SK-N-DZ (cell line): Measurements from ENCODE around the gene LCN15.
"Not testable (repeated sequence)": the region's sequence is repeated elsewhere in the genome, so short reads cannot be mapped to it uniquely, and the experiment has no call there.

ENCODE experiments used
- DNase-seq: peaks from one replicate; pipeline ENCODE4 v3.0.0-alpha.2; 2015; ENCODE audit warnings: low spot score

Gene LCN15

DNA sequence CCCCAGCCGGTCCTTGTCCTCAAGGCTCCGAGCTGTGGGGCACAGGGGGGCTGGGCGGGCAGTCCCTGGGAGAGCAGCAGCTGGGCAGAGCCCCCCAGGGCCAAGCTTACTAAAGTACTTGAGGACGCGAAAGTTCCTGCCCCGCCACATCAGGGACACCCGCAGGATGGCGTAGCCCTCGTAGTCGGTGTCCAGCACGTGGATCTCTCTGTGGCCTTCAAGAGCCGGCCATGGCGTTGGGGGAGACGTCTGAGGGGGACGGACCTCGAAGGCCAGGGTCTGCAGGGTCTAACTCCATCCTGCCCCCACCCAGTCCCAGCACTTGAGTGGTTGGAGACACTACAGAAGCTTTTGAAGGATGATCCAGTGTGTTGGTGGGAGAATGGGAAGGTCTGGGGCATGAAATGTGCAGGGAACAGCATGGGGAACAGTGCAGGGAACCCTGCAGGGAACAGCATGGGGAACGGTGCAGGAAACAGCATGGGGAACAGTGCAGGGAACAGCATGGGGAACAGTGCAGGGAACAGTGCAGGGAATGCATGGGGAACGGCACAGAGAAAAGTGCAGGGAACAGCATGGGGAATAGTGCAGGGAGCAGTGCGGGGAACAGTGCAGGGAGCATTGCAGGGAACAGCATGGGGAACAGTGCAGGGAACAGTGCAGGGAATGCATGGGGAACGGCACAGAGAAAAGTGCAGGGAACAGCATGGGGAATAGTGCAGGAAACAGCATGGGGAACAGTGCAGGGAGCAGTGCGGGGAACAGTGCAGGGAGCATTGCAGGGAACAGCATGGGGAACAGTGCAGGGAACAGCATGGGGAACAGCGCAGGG, 8.8 kb downstream of the LCN15 start:
- DNase-seq: not testable (repeated sequence)

GRCh38 chr9:136754626-136755301, 9.6 kb downstream of the LCN15 start:
- no peak for DNase-seq

DNA sequence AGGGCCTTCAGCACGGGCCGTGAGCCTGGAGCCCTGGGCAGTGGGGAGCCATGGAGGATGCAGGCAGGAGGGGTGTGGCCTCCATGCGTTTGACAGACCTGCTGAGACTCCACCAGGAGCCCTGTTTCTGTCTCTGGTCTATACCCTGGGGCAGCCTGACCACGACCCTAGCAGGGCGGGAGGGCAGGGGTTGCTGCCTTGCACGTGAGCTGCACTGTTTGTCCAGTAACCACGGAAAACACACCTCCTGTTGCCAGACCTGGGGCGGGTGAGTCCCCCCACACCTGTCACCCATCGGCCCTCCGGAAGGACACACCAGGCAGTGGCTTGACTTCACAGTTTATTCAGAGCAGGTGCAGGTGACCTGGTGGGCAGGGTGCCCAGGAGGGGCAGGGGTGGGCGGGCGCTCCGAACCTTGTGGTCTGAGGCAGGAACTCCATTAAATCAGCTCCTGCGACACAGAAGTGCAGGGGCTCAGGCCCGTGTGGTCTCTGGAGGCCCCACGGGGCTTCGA, 10.2 kb downstream of the LCN15 start:
- no peak for DNase-seq

GRCh38 chr9:136753371-136754058, 10.8 kb downstream of the LCN15 start:
- DNase-seq: no peak

- DNase-seq: no peak
These were observed 12.5 kb downstream of the LCN15 start for GRCh38 chr9:136751814-136752213.

GRCh38 chr9:136751244-136751643, 13.1 kb downstream of the LCN15 start:
- DNase-seq: no peak

GRCh38 chr9:136750526-136750925, 13.8 kb downstream of the LCN15 start:
- no peak for DNase-seq

DNA sequence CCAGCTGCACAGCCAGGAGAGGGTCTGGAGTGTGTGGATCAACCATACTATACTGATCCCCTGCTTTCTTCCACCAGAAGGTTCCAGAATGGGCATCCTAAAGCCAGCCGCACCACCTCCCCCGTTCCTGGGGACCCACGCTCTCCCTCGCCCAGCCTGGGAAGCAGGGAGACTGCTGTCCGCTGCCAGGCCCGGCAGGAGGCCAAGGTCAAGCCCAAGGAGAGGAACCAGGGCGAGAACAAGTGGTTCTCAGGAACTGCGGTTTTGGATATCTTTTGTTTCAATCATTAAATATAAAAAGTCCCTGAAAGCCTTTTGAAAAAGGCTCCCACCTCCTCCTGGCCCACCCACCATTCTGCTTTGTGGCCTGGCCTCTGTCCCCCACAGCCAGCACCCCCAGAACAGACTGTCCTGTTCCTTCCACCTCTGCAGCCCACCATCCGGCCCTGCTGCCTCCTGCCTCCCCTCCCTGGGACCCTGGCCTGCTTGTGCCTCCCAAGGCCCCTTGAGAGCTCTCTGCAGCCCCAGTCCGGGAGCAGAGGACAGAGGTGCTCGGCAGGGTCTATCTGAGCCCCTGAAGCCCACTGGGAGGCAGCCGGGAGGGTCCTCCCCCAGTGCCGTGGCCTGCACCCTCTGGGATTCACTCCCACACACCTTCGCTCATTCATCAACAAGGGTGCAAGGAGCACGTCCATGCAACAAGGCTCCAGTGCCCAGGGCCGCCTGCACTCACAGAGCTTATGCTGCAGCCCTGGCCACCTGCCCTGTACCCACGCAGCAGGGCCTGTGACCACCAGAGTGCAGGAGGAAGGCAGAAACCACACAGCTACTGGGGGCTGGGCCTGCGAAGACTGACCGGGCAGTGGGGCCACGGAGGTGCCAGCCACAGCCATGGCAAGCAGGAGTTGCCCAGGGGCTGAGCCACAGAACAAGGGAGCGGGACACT, 15.4 kb downstream of the LCN15 start:
- DNase-seq: no peak

- DNase-seq: no peak
These were observed 16.1 kb downstream of the LCN15 start, which contains the start of gene LCN6 for GRCh38 chr9:136748201-136748600. Gene LCN6 (minus strand): TSS chr9:136748525. CDS start chr9:136748483, 42 bp downstream.

DNA sequence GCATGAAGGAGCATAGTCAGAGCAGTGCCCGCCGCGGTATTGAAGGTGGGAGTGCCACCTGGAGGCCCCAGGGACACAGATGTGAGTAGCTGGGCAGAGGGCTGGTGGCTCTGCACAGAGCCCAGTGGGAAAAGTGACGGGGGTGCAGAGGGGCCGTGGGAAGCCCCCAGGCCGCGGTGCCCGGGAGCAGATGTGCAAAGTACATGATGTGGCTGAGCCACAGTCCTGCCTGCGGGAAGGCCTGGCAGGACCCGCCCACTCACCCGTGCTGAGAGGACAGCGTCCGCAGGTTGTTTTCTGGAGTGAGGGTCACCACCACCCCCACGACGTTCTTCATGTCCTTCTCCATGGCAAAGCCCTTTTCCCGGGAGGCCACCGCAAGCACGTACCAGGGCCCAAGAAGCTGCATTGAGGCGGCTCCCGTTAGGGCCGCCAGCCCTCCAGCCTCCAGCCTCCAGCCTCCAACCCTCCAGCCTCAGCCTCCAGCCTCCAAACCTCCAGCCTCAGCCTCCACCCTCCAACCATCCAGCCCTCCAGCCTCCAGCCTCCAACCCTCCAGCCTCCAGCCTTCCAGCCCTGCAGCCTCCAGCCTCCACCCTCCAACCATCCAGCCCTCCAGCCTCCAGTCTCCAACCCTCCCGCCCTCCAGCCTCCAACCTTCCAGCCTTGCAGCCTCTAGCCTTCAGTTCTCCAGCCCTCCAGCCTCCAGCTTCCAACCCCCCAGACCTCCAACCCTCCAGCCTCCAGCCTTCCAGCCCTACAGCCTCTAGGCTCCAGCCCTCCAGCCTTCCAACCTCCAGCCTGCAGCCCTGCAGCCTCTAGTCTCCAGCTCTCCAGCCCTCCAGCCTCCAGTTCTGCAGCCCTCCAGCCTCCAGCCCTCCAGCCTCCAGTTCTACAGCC, 16.9 kb downstream of the LCN15 start:
- DNase-seq: no peak

GRCh38 chr9:136746621-136747020, 17.7 kb downstream of the LCN15 start:
- DNase-seq: no peak

- DNase-seq: no peak
These were observed 18.2 kb downstream of the LCN15 start for GRCh38 chr9:136746155-136746490.

GRCh38 chr9:136745389-136746154, 18.7 kb downstream of the LCN15 start:
- no peak for DNase-seq

- DNase-seq: no peak
These were observed 19.5 kb downstream of the LCN15 start for GRCh38 chr9:136744773-136745172.

DNA sequence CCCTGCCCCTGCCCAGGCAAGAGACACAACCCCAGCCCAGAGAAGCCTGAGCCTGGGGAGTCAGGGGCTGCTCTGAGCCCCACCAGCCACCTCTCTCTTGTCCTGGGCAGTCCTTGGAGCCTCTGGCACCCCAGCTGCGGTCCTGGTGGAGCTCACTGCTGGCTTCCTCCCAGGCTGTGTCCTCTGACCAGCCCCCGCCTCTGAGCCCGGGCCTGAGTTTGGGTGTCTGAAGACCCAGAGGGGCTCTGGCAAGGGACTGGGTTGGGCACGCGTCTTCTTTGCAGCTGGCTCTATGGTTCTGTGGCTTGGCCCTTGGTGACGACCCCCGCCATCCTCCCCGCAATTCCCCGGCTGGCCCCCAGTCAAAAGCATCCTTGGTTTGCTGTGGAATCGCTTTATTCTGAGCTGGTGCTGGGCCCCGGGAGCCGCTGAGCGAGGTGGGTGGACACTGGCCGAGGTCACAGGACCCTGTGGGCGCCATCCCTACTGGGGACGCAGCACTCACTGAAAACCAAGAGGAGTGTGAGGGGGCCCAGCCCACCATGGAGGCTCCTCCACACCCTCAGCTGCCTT, 20.6 kb downstream of the LCN15 start:
- no peak for DNase-seq

GRCh38 chr9:136742591-136743391, 21.5 kb downstream of the LCN15 start, which contains the start of gene LCN10:
Gene LCN10 (minus strand): TSS chr9:136742940. CDS start chr9:136742903, 37 bp downstream.
- no peak for DNase-seq

- no peak for DNase-seq
These were observed 22.3 kb downstream of the LCN15 start for GRCh38 chr9:136741883-136742571.
